Duodenal mucosa (tissue), 2 donors: ENCODE results near the gene ATP5ME.

Source experiments
- H3K27ac ChIP-seq: one replicate; pipeline ENCODE4 v1.7.0; 2013; ENCODE audit warnings: low read depth, low read length
- H3K27me3 ChIP-seq, 2 donors: one replicate each; pipeline ENCODE4 v1.7.0; 2013; ENCODE audit warnings: low read length in 2 of 2, control low read depth in 1 of 2; ENCODE audit not compliant: insufficient read depth in 2 of 2, control insufficient read depth in 1 of 2
- H3K36me3 ChIP-seq, 2 donors: one replicate each; pipeline ENCODE4 v1.7.0; 2013; ENCODE audit warnings: low read length in 2 of 2, control low read depth in 1 of 2; ENCODE audit not compliant: insufficient read depth in 2 of 2, control insufficient read depth in 1 of 2
- H3K4me1 ChIP-seq, 2 donors: one replicate each; pipeline ENCODE4 v1.7.0; 2013; ENCODE audit warnings: low read length in 2 of 2, control low read depth in 1 of 2; ENCODE audit not compliant: insufficient read depth in 2 of 2, control insufficient read depth in 1 of 2
- H3K4me3 ChIP-seq, 2 donors: one replicate each; pipeline ENCODE4 v1.7.0; 2013; ENCODE audit warnings: low read length in 2 of 2, low read depth in 1 of 2
- H3K9ac ChIP-seq, 2 donors: one replicate each; pipeline ENCODE4 v1.7.0; 2013; ENCODE audit warnings: low read length in 2 of 2, low read depth in 1 of 2
- H3K9me3 ChIP-seq, 2 donors: one replicate each; pipeline ENCODE4 v1.7.0; 2013; ENCODE audit warnings: low read length in 2 of 2, control low read depth in 1 of 2; ENCODE audit not compliant: control insufficient read depth in 1 of 2

The ATP5ME gene

GRCh38 chr4:634599-634985 is 39.5 kb downstream of the ATP5ME start:
- no peaks in the 10 kb centered on the region for H3K4me1 ChIP-seq
- H3K27me3 ChIP-seq = no peaks in the 10 kb centered on the region

GRCh38 chr4:633976-634598 is 40.0 kb downstream of the ATP5ME start:
- Histone ChIP-seq H3K9ac (no peak overlapping the region), H3K9me3 (peaks cover 3 to 8% of the 10 kb centered on the region in 2 donors), H3K4me1 (no peaks in the 10 kb centered on the region), H3K4me3 (no peak overlapping the region), H3K27ac (no peak overlapping the region), H3K27me3 (no peaks in the 10 kb centered on the region), H3K36me3 (no peaks in the 10 kb centered on the region)

More at GRCh38 chr4:634599-634985, 39.5 kb downstream of the ATP5ME start:
- no peak overlapping the region for H3K4me3 ChIP-seq
- no peaks in the 10 kb centered on the region for H3K36me3 ChIP-seq
- H3K9me3 ChIP-seq = peaks cover 3 to 8% of the 10 kb centered on the region in 2 donors
- no peak overlapping the region for H3K9ac ChIP-seq
- no peak overlapping the region for H3K27ac ChIP-seq

GRCh38 chr4:633406-633805 is 40.7 kb downstream of the ATP5ME start:
- Histone ChIP-seq H3K27ac (no peak overlapping the region), H3K27me3 (no peaks in the 10 kb centered on the region), H3K4me3 (no peak overlapping the region), H3K36me3 (no peaks in the 10 kb centered on the region), H3K4me1 (no peaks in the 10 kb centered on the region), H3K9me3 (peaks cover 3 to 8% of the 10 kb centered on the region in 2 donors), H3K9ac (no peak overlapping the region)

- Histone ChIP-seq H3K27me3 (no peaks in the 10 kb centered on the region), H3K9me3 (peaks cover 3 to 8% of the 10 kb centered on the region in 2 donors), H3K36me3 (no peaks in the 10 kb centered on the region), H3K4me3 (no peak overlapping the region), H3K4me1 (no peaks in the 10 kb centered on the region), H3K9ac (no peak overlapping the region), H3K27ac (no peak overlapping the region)
Measured at GRCh38 chr4:632926-633325, 41.1 kb downstream of the ATP5ME start.

GRCh38 chr4:632196-632790 is 41.8 kb downstream of the ATP5ME start:
- H3K9me3 ChIP-seq = peaks cover 3 to 8% of the 10 kb centered on the region in 2 donors
- H3K27ac ChIP-seq = no peak overlapping the region
- H3K27me3 ChIP-seq = no peaks in the 10 kb centered on the region
- no peaks in the 10 kb centered on the region for H3K4me1 ChIP-seq
- no peak overlapping the region for H3K9ac ChIP-seq
- H3K4me3 ChIP-seq = no peak overlapping the region
- no peaks in the 10 kb centered on the region for H3K36me3 ChIP-seq

GRCh38 chr4:630656-631055 is 43.4 kb downstream of the ATP5ME start:
- Histone ChIP-seq H3K27ac (no peak overlapping the region), H3K4me1 (no peaks in the 10 kb centered on the region), H3K27me3 (no peaks in the 10 kb centered on the region), H3K9me3 (peaks cover 3 to 8% of the 10 kb centered on the region in 2 donors), H3K36me3 (no peaks in the 10 kb centered on the region), H3K9ac (no peak overlapping the region), H3K4me3 (no peak overlapping the region)

GRCh38 chr4:629915-630641 is 44.0 kb downstream of the ATP5ME start:
- H3K27me3 ChIP-seq = no peaks in the 10 kb centered on the region
- H3K9me3 ChIP-seq = peaks cover 3 to 8% of the 10 kb centered on the region in 2 donors
- H3K27ac ChIP-seq = no peak overlapping the region
- no peaks in the 10 kb centered on the region for H3K4me1 ChIP-seq
- H3K4me3 ChIP-seq = no peak overlapping the region
- no peaks in the 10 kb centered on the region for H3K36me3 ChIP-seq
- H3K9ac ChIP-seq = no peak overlapping the region

GRCh38 chr4:629636-629914 is 44.5 kb downstream of the ATP5ME start:
- Histone ChIP-seq H3K4me1 (no peaks in the 10 kb centered on the region), H3K4me3 (no peak overlapping the region), H3K36me3 (no peaks in the 10 kb centered on the region), H3K9ac (no peak overlapping the region), H3K27me3 (no peaks in the 10 kb centered on the region), H3K9me3 (peaks cover 3 to 8% of the 10 kb centered on the region in 2 donors), H3K27ac (no peak overlapping the region)

- H3K9ac ChIP-seq = no peak overlapping the region
- no peaks in the 10 kb centered on the region for H3K36me3 ChIP-seq
- no peak overlapping the region for H3K27ac ChIP-seq
- H3K4me3 ChIP-seq = no peak overlapping the region
- H3K9me3 ChIP-seq = peaks cover 3 to 8% of the 10 kb centered on the region in 2 donors
- H3K27me3 ChIP-seq = no peaks in the 10 kb centered on the region
- no peaks in the 10 kb centered on the region for H3K4me1 ChIP-seq
Measured at GRCh38 chr4:628821-629635, 45.0 kb downstream of the ATP5ME start.

GRCh38 chr4:628311-628741 is 45.8 kb downstream of the ATP5ME start:
- no peaks in the 10 kb centered on the region for H3K4me1 ChIP-seq
- no peaks in the 10 kb centered on the region for H3K27me3 ChIP-seq
- H3K9me3 ChIP-seq = peaks cover 3 to 8% of the 10 kb centered on the region in 2 donors
- no peak overlapping the region for H3K4me3 ChIP-seq
- no peak overlapping the region for H3K9ac ChIP-seq
- no peak overlapping the region for H3K27ac ChIP-seq
- no peaks in the 10 kb centered on the region for H3K36me3 ChIP-seq
